Peyer's patch (tissue), 4 donors: Measurements from ENCODE around the gene ATP13A2.

Source experiments
- POLR2A ChIP-seq, 2 donors: fragments of 450-650 bp; IDR thresholded peaks; one replicate each; pipeline ENCODE4 v1.5.1; 2017; ENCODE audit warnings: antibody characterized with exemption in 2 of 2, mild to moderate bottlenecking in 2 of 2, moderate library complexity in 2 of 2
- TF ChIP-seq, protein P1 (sequence below), 6 experiments: fragments of 450-650 bp in 4 of 6; fragments of 200-600 bp in 2 of 6; sonication (generic) in 1 of 6; IDR thresholded peaks; one replicate each; pipeline ENCODE4 v1.5.1; 2017 to 2019; ENCODE audit warnings: antibody characterized with exemption in 6 of 6, mild to moderate bottlenecking in 3 of 6, moderate library complexity in 1 of 6

DNA sequence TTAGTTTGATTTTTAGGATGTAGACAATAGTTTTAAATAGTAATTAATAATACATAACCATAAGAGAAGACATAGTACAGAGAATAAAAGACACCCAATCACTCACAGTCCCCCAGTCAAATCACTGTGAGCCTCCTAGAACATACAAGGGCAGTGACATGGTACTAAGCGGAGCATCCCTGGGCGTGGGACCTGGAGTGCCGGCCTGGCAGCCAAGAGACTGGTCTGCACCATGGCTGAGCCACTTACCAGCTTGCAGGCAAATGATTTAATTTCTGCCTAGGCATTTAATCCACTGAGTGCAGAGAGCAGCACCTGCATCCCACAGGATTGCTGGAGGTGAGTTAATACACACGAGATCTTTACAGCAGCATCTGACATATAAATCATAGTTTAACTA lies 21.8 kb upstream of the ATP13A2 start:
- TF ChIP-seq, protein P1, sequence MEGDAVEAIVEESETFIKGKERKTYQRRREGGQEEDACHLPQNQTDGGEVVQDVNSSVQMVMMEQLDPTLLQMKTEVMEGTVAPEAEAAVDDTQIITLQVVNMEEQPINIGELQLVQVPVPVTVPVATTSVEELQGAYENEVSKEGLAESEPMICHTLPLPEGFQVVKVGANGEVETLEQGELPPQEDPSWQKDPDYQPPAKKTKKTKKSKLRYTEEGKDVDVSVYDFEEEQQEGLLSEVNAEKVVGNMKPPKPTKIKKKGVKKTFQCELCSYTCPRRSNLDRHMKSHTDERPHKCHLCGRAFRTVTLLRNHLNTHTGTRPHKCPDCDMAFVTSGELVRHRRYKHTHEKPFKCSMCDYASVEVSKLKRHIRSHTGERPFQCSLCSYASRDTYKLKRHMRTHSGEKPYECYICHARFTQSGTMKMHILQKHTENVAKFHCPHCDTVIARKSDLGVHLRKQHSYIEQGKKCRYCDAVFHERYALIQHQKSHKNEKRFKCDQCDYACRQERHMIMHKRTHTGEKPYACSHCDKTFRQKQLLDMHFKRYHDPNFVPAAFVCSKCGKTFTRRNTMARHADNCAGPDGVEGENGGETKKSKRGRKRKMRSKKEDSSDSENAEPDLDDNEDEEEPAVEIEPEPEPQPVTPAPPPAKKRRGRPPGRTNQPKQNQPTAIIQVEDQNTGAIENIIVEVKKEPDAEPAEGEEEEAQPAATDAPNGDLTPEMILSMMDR (IDR thresholded peaks at IDR 0.05), result no peak
- TF ChIP-seq POLR2A (IDR thresholded peaks at IDR 0.05), result no peak
